B cell (primary cell): ENCODE results near the gene CTDSPL.

Experiments
- CTCF ChIP-seq: fragments of 200-600 bp; IDR thresholded peaks from one replicate; pipeline ENCODE4 v1.8.0; 2022; ENCODE audit warnings: antibody characterized with exemption, mild to moderate bottlenecking
- EZH2 ChIP-seq: IDR thresholded peaks from 2 replicates; pipeline ENCODE4 v1.6.1; 2012; ENCODE audit warnings: borderline replicate concordance, low read depth, mild to moderate bottlenecking, moderate library complexity, low read length; ENCODE audit not compliant: insufficient read depth, poor library complexity, severe bottlenecking

- TF ChIP-seq EZH2: no peak
- no peak for TF ChIP-seq CTCF
These were observed 128.3 kb downstream of the CTDSPL start for GRCh38 chr3:37989821-37990480.
